GM11168 (cell line): ENCODE measurements around the gene POLR3H.
"Not testable (repeated sequence)": the region's sequence is repeated elsewhere in the genome, so short reads cannot be mapped to it uniquely, and the experiment has no call there.

Experiments
- in situ Hi-C: fragments of 300-500 bp; cut with MboI; formaldehyde crosslinking; loops from one replicate; pipeline ENCODE4 v1.12.0; 2022; ENCODE audit warnings: low sequenced_read_pairs; ENCODE audit not compliant: unreplicated experiment

The POLR3H gene

GRCh38 chr22:41565403-41566054 lies 21.3 kb upstream of the POLR3H start:
- in situ Hi-C loops = no loop called here

GRCh38 chr22:41564563-41564962 lies 20.3 kb upstream of the POLR3H start:
- in situ Hi-C loops = no loop called here

- in situ Hi-C loops = no loop called here
Measured at GRCh38 chr22:41563051-41563711, 18.9 kb upstream of the POLR3H start.

GRCh38 chr22:41562461-41562860 lies 18.2 kb upstream of the POLR3H start:
- in situ Hi-C loops = no loop called here

- in situ Hi-C loops = no loop called here
Measured at GRCh38 chr22:41561788-41562187, 17.5 kb upstream of the POLR3H start.

- in situ Hi-C loops = no loop called here
Measured at GRCh38 chr22:41561335-41561734, 17.1 kb upstream of the POLR3H start.

- in situ Hi-C loops = no loop called here
Measured at GRCh38 chr22:41560095-41560471, 15.8 kb upstream of the POLR3H start.

- in situ Hi-C loops = not testable (repeated sequence)
Measured at GRCh38 chr22:41558241-41558630, 14.0 kb upstream of the POLR3H start.

GRCh38 chr22:41557401-41558240 lies 13.4 kb upstream of the POLR3H start:
- in situ Hi-C loops = no loop called here

GRCh38 chr22:41556561-41556960 lies 12.3 kb upstream of the POLR3H start:
- in situ Hi-C loops = no loop called here

GRCh38 chr22:41555325-41555982 lies 11.2 kb upstream of the POLR3H start:
- in situ Hi-C loops = no loop called here

GRCh38 chr22:41551877-41552582 lies 7.8 kb upstream of the POLR3H start:
- in situ Hi-C loops = no loop called here

GRCh38 chr22:41550952-41551491 lies 6.8 kb upstream of the POLR3H start:
- in situ Hi-C loops = no loop called here

- in situ Hi-C loops = no loop called here
Measured at GRCh38 chr22:41548830-41549211, 4.6 kb upstream of the POLR3H start.

- in situ Hi-C loops = no loop called here
Measured at GRCh38 chr22:41544671-41545476, 604 bp upstream of the POLR3H start.

- in situ Hi-C loops = no loop called here
Measured at GRCh38 chr22:41542224-41542623, 2.0 kb downstream of the POLR3H start.

GRCh38 chr22:41541484-41541883 lies 2.8 kb downstream of the POLR3H start:
- in situ Hi-C loops = no loop called here

- in situ Hi-C loops = no loop called here
Measured at GRCh38 chr22:41540365-41540764, 3.9 kb downstream of the POLR3H start.

- in situ Hi-C loops = no loop called here
Measured at GRCh38 chr22:41540006-41540315, 4.3 kb downstream of the POLR3H start.
